Right atrium auricular region (tissue), 2 donors: ENCODE measurements around the gene TRAPPC10. TPM values are rescaled to one million over a fixed set of nuclear protein-coding genes. Genes with fewer than 3 reads are reported as not detected.

Source experiments
- DNase-seq: peaks from one replicate; pipeline ENCODE4 v3.0.0-alpha.2; 2019; ENCODE audit warnings: low spot score
- H3K27ac ChIP-seq, 2 donors: fragments of 200-600 bp; sonication (generic); 1 replicate in 1 of 2; 2 replicates in 1 of 2; pipeline ENCODE4 v1.5.1; 2016 to 2019
- H3K27me3 ChIP-seq, 2 donors: fragments of 200-600 bp; sonication (generic); one replicate each; pipeline versions ENCODE4 v1.5.1 to v1.6.0; 2017 to 2019
- H3K36me3 ChIP-seq: fragments of 200-600 bp; sonication (generic); one replicate; pipeline ENCODE4 v1.5.1; 2016
- H3K4me1 ChIP-seq, 2 donors: fragments of 200-600 bp; sonication (generic); one replicate each; pipeline versions ENCODE4 v1.5.1 to v1.6.0; 2017 to 2019
- H3K4me3 ChIP-seq, 2 donors: fragments of 200-600 bp; sonication (generic); 1 replicate in 1 of 2; 2 replicates in 1 of 2; pipeline ENCODE4 v1.5.1; 2017 to 2019; ENCODE audit warnings: mild to moderate bottlenecking in 1 of 2, moderate library complexity in 1 of 2
- H3K9me3 ChIP-seq, 2 donors: fragments of 200-600 bp; sonication (generic); one replicate each; pipeline ENCODE4 v1.5.1; 2019
- total RNA-seq, 2 donors: library from RNA; depleted of rRNA; stranded (reverse); fragments of >200 nt; gene quantifications; one replicate each; pipeline ENCODE4 v1.1.0, GENCODE V29; 2016
- TF ChIP-seq, protein P1 (sequence below), 2 donors: fragments of 200-600 bp; sonication (generic); IDR thresholded peaks; one replicate each; pipeline ENCODE4 v1.5.1; 2019; ENCODE audit warnings: antibody characterized with exemption in 2 of 2

The TRAPPC10 gene, protein sequence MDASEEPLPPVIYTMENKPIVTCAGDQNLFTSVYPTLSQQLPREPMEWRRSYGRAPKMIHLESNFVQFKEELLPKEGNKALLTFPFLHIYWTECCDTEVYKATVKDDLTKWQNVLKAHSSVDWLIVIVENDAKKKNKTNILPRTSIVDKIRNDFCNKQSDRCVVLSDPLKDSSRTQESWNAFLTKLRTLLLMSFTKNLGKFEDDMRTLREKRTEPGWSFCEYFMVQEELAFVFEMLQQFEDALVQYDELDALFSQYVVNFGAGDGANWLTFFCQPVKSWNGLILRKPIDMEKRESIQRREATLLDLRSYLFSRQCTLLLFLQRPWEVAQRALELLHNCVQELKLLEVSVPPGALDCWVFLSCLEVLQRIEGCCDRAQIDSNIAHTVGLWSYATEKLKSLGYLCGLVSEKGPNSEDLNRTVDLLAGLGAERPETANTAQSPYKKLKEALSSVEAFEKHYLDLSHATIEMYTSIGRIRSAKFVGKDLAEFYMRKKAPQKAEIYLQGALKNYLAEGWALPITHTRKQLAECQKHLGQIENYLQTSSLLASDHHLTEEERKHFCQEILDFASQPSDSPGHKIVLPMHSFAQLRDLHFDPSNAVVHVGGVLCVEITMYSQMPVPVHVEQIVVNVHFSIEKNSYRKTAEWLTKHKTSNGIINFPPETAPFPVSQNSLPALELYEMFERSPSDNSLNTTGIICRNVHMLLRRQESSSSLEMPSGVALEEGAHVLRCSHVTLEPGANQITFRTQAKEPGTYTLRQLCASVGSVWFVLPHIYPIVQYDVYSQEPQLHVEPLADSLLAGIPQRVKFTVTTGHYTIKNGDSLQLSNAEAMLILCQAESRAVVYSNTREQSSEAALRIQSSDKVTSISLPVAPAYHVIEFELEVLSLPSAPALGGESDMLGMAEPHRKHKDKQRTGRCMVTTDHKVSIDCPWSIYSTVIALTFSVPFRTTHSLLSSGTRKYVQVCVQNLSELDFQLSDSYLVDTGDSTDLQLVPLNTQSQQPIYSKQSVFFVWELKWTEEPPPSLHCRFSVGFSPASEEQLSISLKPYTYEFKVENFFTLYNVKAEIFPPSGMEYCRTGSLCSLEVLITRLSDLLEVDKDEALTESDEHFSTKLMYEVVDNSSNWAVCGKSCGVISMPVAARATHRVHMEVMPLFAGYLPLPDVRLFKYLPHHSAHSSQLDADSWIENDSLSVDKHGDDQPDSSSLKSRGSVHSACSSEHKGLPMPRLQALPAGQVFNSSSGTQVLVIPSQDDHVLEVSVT
- 10 to 100 TPM; 18.2 to 19.7 TPM for total RNA-seq

DNA sequence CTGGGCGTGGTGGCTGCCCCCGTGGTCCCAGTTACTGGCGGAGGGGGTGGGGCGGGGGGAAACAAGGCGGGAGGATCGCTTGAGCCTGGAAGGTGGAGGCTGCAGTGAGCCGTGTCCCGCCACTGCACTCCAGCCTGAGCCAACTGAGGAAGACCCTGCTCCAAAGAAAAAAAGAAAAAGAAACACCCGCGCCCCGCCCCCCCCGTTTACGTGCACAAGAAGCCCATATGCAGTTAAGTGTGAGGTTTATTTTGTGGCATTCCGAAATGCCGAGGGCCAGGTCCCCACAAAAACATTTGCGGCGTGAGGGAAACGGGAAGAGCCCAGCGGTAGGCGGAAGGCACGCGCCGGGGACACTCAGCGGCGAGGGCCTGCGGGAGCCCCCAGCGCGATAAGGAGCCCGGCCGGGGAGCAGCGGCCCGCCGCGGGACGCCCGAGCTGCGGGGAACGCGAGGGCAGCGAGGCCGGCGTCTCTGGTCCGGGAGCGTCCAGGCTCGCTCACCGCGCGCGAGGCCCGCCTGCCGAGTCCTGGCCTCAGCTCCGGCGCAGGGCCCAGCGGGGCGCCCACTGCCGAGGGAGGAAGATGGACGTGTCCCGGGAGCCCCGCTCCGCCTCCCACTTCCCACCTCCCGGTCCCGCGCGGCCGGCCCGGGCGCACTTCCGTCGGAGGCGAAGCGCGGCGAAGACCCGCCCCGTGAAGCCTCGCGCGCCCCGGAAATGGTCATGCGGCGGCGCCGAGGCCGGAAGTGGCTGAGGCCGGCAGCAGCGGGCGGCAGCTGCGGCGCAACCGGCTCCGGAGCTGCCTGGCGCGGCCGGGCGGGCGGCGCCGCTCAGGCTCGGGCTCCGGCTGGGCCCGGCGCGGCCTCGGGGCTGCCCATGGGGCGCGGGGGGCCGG, at the start of gene TRAPPC10:
TRAPPC10 (plus strand) TSS at position 731 of the 895 bp plus-strand sequence. CDS start 185 bp downstream, outside the sequence.
- H3K4me1 ChIP-seq: peaks cover 0 to 37% of the 10 kb centered on the region in 2 donors
- H3K9me3 ChIP-seq: no peaks in the 10 kb centered on the region
- TF ChIP-seq, protein P1, sequence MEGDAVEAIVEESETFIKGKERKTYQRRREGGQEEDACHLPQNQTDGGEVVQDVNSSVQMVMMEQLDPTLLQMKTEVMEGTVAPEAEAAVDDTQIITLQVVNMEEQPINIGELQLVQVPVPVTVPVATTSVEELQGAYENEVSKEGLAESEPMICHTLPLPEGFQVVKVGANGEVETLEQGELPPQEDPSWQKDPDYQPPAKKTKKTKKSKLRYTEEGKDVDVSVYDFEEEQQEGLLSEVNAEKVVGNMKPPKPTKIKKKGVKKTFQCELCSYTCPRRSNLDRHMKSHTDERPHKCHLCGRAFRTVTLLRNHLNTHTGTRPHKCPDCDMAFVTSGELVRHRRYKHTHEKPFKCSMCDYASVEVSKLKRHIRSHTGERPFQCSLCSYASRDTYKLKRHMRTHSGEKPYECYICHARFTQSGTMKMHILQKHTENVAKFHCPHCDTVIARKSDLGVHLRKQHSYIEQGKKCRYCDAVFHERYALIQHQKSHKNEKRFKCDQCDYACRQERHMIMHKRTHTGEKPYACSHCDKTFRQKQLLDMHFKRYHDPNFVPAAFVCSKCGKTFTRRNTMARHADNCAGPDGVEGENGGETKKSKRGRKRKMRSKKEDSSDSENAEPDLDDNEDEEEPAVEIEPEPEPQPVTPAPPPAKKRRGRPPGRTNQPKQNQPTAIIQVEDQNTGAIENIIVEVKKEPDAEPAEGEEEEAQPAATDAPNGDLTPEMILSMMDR (IDR thresholded peaks at IDR 0.05): no peak
- no peaks in the 10 kb centered on the region for H3K36me3 ChIP-seq
- peak within 1 kb of the TSS; percentile 93 to 99 for H3K27ac ChIP-seq
- peak within 1 kb of the TSS; percentile 97 to 98 for H3K4me3 ChIP-seq
- peak; percentile 80 for DNase-seq
- H3K27me3 ChIP-seq: no peaks in the 10 kb centered on the region

DNA sequence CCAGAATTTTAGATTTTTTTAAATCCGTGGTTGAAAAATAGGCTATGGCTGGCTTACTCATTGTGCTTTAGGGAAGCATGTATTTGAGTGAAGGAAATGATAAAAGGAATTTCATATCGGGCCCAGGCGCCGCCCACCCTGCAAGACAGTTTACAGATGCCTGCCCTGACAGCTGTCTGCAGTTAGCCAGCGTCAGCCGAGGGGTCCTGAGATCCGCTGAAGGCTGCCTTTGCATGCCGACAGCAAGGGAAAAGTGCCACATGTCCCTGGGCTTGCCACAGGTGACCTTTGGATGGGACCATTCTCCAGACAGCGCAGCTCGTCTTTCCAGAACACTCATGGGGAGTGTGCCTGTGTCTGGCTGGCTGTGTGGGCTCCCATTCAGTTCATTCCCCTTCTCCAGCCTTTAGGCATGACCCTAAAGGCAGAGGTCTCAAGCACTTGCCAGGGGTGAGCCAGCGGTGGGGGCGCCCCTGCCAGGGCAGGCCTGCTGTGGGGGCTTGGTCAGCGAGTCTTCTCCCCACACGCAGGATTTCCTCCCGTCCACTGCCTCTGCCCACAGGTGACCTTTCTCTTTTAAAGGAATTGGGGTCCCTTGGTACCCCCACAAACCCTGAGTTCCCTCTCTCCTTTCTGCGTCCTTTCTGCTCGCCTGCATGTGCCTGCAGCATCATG, 46.1 kb upstream of the TRAPPC10 start:
- no peak overlapping the region for H3K27ac ChIP-seq
- no peaks in the 10 kb centered on the region for H3K27me3 ChIP-seq
- DNase-seq: no peak
- no peaks in the 10 kb centered on the region for H3K9me3 ChIP-seq
- peaks cover 30% of the 10 kb centered on the region for H3K36me3 ChIP-seq
- H3K4me3 ChIP-seq: no peak overlapping the region
- TF ChIP-seq, protein P1 (IDR thresholded peaks at IDR 0.05): no peak
- no peaks in the 10 kb centered on the region for H3K4me1 ChIP-seq

DNA sequence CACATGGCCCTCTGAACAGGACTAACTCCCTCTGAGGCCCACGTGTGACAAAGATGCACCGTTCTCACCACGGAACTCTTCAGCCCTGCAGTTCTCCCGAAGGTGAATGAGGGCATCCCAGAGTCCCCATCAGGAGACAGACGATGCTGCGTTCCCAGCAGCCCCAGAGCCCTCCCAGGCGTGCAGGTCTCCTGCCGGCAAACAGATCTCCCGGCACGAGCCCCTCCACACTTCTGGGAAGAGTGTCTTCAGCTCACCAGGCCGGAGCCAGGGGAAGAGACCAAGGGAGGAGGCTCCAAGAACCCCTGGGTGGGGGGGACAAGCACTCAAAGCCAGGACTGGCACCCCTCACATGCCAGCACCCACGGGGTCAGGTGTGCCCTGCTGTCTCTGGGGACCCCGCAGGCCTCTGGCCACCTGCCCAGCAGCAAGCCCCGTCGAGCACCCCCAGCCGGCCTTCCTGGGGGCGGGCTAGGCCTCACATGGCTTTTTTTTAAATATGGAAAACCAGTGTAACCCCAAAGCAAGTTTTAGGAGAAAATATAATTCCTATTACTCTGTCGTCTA, 45.1 kb upstream of the TRAPPC10 start:
- no peaks in the 10 kb centered on the region for H3K4me1 ChIP-seq
- H3K9me3 ChIP-seq: no peaks in the 10 kb centered on the region
- DNase-seq: no peak
- no peak overlapping the region for H3K4me3 ChIP-seq
- H3K27me3 ChIP-seq: no peaks in the 10 kb centered on the region
- H3K36me3 ChIP-seq: peaks cover 35% of the 10 kb centered on the region
- TF ChIP-seq, protein P1 (IDR thresholded peaks at IDR 0.05): no peak
- H3K27ac ChIP-seq: no peak overlapping the region

DNA sequence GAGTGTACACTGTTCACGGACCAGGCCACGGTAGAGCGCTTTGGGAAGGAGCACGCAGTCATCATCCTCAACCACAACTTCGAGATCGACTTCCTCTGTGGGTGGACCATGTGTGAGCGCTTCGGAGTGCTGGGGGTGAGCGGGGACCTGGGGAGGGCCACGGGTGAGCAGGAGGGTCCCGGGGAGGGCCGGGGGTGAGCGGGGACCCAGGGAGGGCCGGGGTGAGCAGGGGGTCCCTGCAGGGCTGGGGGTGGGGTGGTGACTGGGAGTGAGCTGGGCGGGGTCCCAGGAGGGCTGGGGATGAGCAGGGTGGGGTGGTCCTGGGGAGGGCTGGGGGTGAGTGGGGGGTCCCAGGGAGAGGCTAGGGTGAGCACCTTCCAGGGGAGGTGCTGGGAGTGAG, 44.1 kb upstream of the TRAPPC10 start:
- TF ChIP-seq, protein P1 (IDR thresholded peaks at IDR 0.05): no peak
- Histone ChIP-seq H3K9me3 (no peaks in the 10 kb centered on the region), H3K36me3 (peaks cover 40% of the 10 kb centered on the region), H3K27me3 (no peaks in the 10 kb centered on the region), H3K4me1 (no peaks in the 10 kb centered on the region), H3K27ac (no peak overlapping the region), H3K4me3 (no peak overlapping the region)
- DNase-seq: no peak
